Measurements from ENCODE around the gene HELLS.
"Not testable (repeated sequence)": the region's sequence is repeated elsewhere in the genome, so short reads cannot be mapped to it uniquely, and the experiment has no call there.

Gene HELLS

GRCh38 chr10:94602729-94603515 lies 57.3 kb downstream of the HELLS start:
- DNase-seq (ENCODE audit: insufficient read length, low spot score) (no peak), FAIRE-seq (no peak)

GRCh38 chr10:94607111-94607510 lies 61.5 kb downstream of the HELLS start:
- DNase-seq (ENCODE audit: insufficient read length, low spot score) (no peak), FAIRE-seq (no peak)

GRCh38 chr10:94608559-94608958 lies 63.0 kb downstream of the HELLS start:
- DNase-seq (ENCODE audit: insufficient read length, low spot score) (no peak), FAIRE-seq (no peak)

- FAIRE-seq (no peak), DNase-seq (ENCODE audit: insufficient read length, low spot score) (no peak)
Observed at GRCh38 chr10:94614558-94614957, 69.0 kb downstream of the HELLS start.

- DNase-seq (ENCODE audit: insufficient read length, low spot score) = no peak
- no peak for FAIRE-seq
Observed at GRCh38 chr10:94617389-94617944, 71.9 kb downstream of the HELLS start.

GRCh38 chr10:94622666-94623205 lies 77.1 kb downstream of the HELLS start:
- DNase-seq (ENCODE audit: insufficient read length, low spot score) (no peak), FAIRE-seq (no peak)

GRCh38 chr10:94623572-94623971 lies 78.0 kb downstream of the HELLS start:
- DNase-seq (ENCODE audit: insufficient read length, low spot score) (no peak), FAIRE-seq (no peak)

- FAIRE-seq (no peak), DNase-seq (ENCODE audit: insufficient read length, low spot score) (no peak)
Observed at GRCh38 chr10:94626476-94626875, 80.9 kb downstream of the HELLS start.

GRCh38 chr10:94627511-94627910 lies 81.9 kb downstream of the HELLS start:
- no peak for DNase-seq (ENCODE audit: insufficient read length, low spot score)
- no peak for FAIRE-seq

- FAIRE-seq (no peak), DNase-seq (ENCODE audit: insufficient read length, low spot score) (peak; percentile 21)
Observed at GRCh38 chr10:94630017-94630688, 84.6 kb downstream of the HELLS start.

GRCh38 chr10:94631077-94631875 lies 85.7 kb downstream of the HELLS start:
- DNase-seq (ENCODE audit: insufficient read length, low spot score) (no peak), FAIRE-seq (no peak)

GRCh38 chr10:94632954-94633353 lies 87.4 kb downstream of the HELLS start:
- DNase-seq (ENCODE audit: insufficient read length, low spot score) = no peak
- no peak for FAIRE-seq

GRCh38 chr10:94638097-94638496 lies 92.5 kb downstream of the HELLS start:
- not testable (repeated sequence) for DNase-seq (ENCODE audit: insufficient read length, low spot score); FAIRE-seq

- FAIRE-seq (no peak), DNase-seq (ENCODE audit: insufficient read length, low spot score) (no peak)
Observed at GRCh38 chr10:94639902-94640301, 94.3 kb downstream of the HELLS start.

- DNase-seq (ENCODE audit: insufficient read length, low spot score) (no peak), FAIRE-seq (no peak)
Observed at GRCh38 chr10:94640562-94640961, 95.0 kb downstream of the HELLS start.

GRCh38 chr10:94641480-94641879 lies 95.9 kb downstream of the HELLS start:
- no peak for DNase-seq (ENCODE audit: insufficient read length, low spot score)
- no peak for FAIRE-seq

GRCh38 chr10:94644352-94644751 lies 98.8 kb downstream of the HELLS start:
- FAIRE-seq (no peak), DNase-seq (ENCODE audit: insufficient read length, low spot score) (no peak)

- FAIRE-seq (no peak), DNase-seq (ENCODE audit: insufficient read length, low spot score) (no peak)
Observed at GRCh38 chr10:94645285-94645684, 99.7 kb downstream of the HELLS start.
